Heart left ventricle (tissue), 16 donors: ENCODE results near the gene MUSK. TPM values are rescaled to one million over a fixed set of nuclear protein-coding genes. Genes with fewer than 3 reads are reported as not detected.

Experiments used
- ATAC-seq, 4 donors: fragments of 200-7000 bp; cut with Tn5 transposase; one replicate each; pipeline ENCODE4 v1.9.1; 2020 to 2022; ENCODE audit warnings: moderate library complexity in 4 of 4, mild to moderate bottlenecking in 3 of 4, moderate number of reproducible peaks in 1 of 4
- DNase-seq, 5 donors: peaks; one replicate each; pipeline ENCODE4 v3.0.0-alpha.2; 2020
- H3K27ac ChIP-seq, 12 donors: fragments of 200-600 bp; sonication (generic) in 4 of 12; one replicate each; pipeline versions ENCODE4 v1.5.0 to v1.8.0; 2016 to 2022; ENCODE audit warnings: mild to moderate bottlenecking in 2 of 12
- H3K27me3 ChIP-seq, 9 donors: fragments of 200-600 bp; sonication (generic) in 2 of 9; one replicate each; pipeline versions ENCODE4 v1.5.1 to v1.8.0; 2016 to 2022; ENCODE audit warnings: mild to moderate bottlenecking in 3 of 9
- H3K36me3 ChIP-seq, 9 donors: fragments of 200-600 bp; sonication (generic) in 2 of 9; one replicate each; pipeline versions ENCODE4 v1.5.0 to v1.8.0; 2018 to 2022; ENCODE audit warnings: mild to moderate bottlenecking in 2 of 9
- H3K4me1 ChIP-seq, 12 donors: fragments of 200-600 bp; sonication (generic) in 4 of 12; one replicate each; pipeline versions ENCODE4 v1.5.0 to v1.8.0; 2016 to 2022; ENCODE audit warnings: mild to moderate bottlenecking in 3 of 12
- H3K4me3 ChIP-seq, 12 donors: fragments of 200-600 bp; sonication (generic) in 4 of 12; one replicate each; pipeline versions ENCODE4 v1.5.0 to v1.8.0; 2017 to 2022; ENCODE audit warnings: mild to moderate bottlenecking in 9 of 12, moderate library complexity in 4 of 12
- H3K9me3 ChIP-seq, 12 donors: fragments of 200-600 bp; sonication (generic) in 4 of 12; one replicate each; pipeline versions ENCODE4 v1.5.0 to v1.8.0; 2016 to 2022; ENCODE audit warnings: mild to moderate bottlenecking in 1 of 12
- POLR2A ChIP-seq, 2 donors: fragments of 450-650 bp; IDR thresholded peaks; one replicate each; pipeline ENCODE4 v1.6.1; 2017; ENCODE audit warnings: antibody characterized with exemption in 2 of 2, mild to moderate bottlenecking in 2 of 2, moderate library complexity in 2 of 2
- WGBS, 4 donors: extraction: QIAGEN DNeasy Blood & Tissue Kit in 2 of 4; methylation state at CpG; one replicate each; pipeline versions ENCODE4 v1.1.5 to v1.1.7; 2013 to 2018; 5-methylcytosine and 5-hydroxymethylcytosine counted together
- intact Hi-C, 10 donors: fragments of 100-400 bp; cut with DNase I; formaldehyde crosslinking; loops; one replicate each; pipeline versions ENCODE4 v1.11.1 to v1.14.2; 2022
- polyA plus RNA-seq, 2 donors: library from polyadenylated mRNA; stranded (reverse); fragments of 200-250 nt; gene quantifications; one replicate each; pipeline ENCODE4 v1.2.3, GENCODE V29; 2013
- total RNA-seq, 9 donors: library from RNA; depleted of rRNA in 2 of 9; stranded (reverse); fragments of >200 nt in 2 of 9; fragmentation: NEBNext Ultra II Directional in 3 of 9; extraction: Animal tissue kit (Norgen Biotek cat#: 25700) in 3 of 9; gene quantifications; one replicate each; pipeline versions ENCODE4 v1.1.0 to v1.2.4, GENCODE V29; 2016 to 2023
- TF ChIP-seq, protein P1 (sequence below), 12 donors: fragments of 200-600 bp; sonication (generic) in 4 of 12; IDR thresholded peaks; one replicate each; pipeline versions ENCODE4 v1.5.0 to v1.8.0; 2018 to 2022; ENCODE audit warnings: antibody characterized with exemption in 12 of 12, mild to moderate bottlenecking in 5 of 12
- donor health status: ischemic (EF 13 %, LVEDD 7.1; RV severe dilation, severe dysfunction).
- donor health status: healthy with polysubstance abuse.
- donor health status: DM: no; HTN: yes; CAD: no.
- donor health status: DM: no; HTN: no; CAD: no.
- donor health status: ischemic (EF 25% LVEDD 6.9; RV normal size, moderate dysfunction).
- donor health status: ischemic (EF 25% LVEDD 5.7; RV mildly dilated, moderate dysfunction).
- donor health status: healthy.
- donor health status: DM: yes; HTN: yes; CAD: no.
- donor health status: ischemic (EF 35%, LVEDD 5.7; RV mildly dilated, moderate dysfunction).
- donor health status: nonischemic (EF 11% LVEDD 7.7; RV severe dilation, severe dysfunction).
- donor health status: DM: yes; HTN: yes; CAD: no.
- donor health status: PGD.
- donor health status: ischemic (EF 29% LVEDD 5.4; RV normal size, mild dysfunction).
- donor health status: nonischemic (EF 23%, LVEDD 6.1; RV moderate dilation, normal function).

Gene MUSK
- total and polyA plus RNA-seq, 11 donors: 0.23 to 6.0 (median 0.77) TPM

DNA sequence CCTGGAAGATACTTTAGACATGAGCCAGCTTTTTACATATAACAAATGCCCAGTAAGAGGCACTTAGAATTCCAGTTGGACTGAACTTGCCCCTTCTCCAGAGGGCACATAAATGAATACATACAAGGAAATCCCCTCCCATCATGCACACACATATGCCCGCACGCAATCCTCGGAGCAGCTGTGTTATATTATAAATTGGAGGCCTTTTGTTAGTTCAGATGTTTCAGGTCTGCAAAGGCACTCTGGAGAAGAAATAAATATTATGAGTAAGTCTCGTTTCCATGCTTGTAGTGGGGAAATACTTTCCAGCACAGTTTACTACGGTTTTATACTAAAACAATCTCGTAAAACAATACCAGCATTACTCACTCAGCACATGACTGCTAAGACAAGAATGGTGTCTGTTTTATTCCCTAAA is 17.6 kb upstream of the MUSK start:
- ATAC-seq: peak in 2 of 4 donors; percentile 39 to 73
- no peaks in the 10 kb centered on the region for H3K9me3 ChIP-seq
- no peak for DNase-seq
- 66 to 75% (median 69%) methylated on average over 6 of the region's 6 CpGs for WGBS, 4 donors
- no peaks in the 10 kb centered on the region for H3K36me3 ChIP-seq
- TF ChIP-seq, protein P1, sequence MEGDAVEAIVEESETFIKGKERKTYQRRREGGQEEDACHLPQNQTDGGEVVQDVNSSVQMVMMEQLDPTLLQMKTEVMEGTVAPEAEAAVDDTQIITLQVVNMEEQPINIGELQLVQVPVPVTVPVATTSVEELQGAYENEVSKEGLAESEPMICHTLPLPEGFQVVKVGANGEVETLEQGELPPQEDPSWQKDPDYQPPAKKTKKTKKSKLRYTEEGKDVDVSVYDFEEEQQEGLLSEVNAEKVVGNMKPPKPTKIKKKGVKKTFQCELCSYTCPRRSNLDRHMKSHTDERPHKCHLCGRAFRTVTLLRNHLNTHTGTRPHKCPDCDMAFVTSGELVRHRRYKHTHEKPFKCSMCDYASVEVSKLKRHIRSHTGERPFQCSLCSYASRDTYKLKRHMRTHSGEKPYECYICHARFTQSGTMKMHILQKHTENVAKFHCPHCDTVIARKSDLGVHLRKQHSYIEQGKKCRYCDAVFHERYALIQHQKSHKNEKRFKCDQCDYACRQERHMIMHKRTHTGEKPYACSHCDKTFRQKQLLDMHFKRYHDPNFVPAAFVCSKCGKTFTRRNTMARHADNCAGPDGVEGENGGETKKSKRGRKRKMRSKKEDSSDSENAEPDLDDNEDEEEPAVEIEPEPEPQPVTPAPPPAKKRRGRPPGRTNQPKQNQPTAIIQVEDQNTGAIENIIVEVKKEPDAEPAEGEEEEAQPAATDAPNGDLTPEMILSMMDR (IDR thresholded peaks at IDR 0.05): no peak
- no peak for TF ChIP-seq POLR2A (IDR thresholded peaks at IDR 0.05)
- no peaks in the 10 kb centered on the region for H3K27me3 ChIP-seq
- H3K4me3 ChIP-seq: no peak overlapping the region
- H3K4me1 ChIP-seq: peaks cover 0 to 2% (median 0%) of the 10 kb centered on the region in 12 donors
- H3K27ac ChIP-seq: peak overlapping the region in 7 of 12 donors; percentile 6 to 61 (median 36)
- intact Hi-C loops: no loop called here

DNA sequence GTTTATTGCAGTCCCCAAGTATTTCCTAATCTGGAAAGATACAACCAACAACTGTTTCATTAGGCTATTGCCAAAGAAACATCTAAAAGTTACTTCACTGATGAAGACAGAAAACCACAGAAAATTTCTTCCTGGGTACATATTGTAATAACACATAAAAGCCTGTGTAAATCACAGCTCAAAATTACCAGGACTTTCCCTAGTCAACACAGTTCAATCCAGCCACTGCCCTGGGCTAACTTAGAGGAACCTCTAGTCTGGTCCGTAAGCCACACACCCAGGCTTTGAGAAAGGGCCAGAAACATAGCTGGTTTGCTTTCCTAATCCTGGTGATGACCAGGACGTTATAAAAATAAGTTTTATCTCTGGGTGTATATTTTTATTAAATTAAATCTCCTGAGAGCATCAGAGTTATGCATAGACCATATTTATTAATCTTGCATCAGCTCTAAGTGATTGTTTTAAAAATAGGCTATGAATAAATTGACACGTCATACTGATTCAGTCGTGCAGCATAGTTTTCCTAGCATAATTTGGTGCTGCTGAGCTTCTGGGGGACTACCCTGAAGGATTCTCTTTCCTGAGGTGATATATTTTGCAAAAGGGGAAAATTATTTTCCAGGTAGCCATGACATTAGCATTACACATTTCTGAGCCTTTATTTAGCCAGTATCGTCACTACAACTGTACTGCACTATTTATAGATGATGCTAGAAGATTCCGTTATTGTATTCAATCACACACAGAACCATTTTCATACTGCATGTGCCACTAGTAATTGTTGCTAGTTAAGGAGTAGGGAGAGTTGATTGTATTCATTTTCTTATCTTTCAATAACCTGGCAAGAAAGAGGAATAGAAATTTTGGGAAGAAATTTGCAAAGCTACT is 12.6 kb upstream of the MUSK start:
- peaks cover 0 to 6% (median 0%) of the 10 kb centered on the region in 12 donors for H3K4me1 ChIP-seq
- H3K27ac ChIP-seq: peak overlapping the region in 10 of 12 donors; percentile 7 to 52 (median 18)
- TF ChIP-seq POLR2A (IDR thresholded peaks at IDR 0.05): no peak
- TF ChIP-seq, protein P1 (IDR thresholded peaks at IDR 0.05): no peak
- H3K27me3 ChIP-seq: no peaks in the 10 kb centered on the region
- no peaks in the 10 kb centered on the region for H3K36me3 ChIP-seq
- H3K9me3 ChIP-seq: no peaks in the 10 kb centered on the region
- ATAC-seq (peak; percentile 65 to 91 (median 88)), DNase-seq (no peak)
- WGBS, 4 donors: 31 to 34% (median 32%) methylated on average over 6 of the region's 6 CpGs
- intact Hi-C loops: no loop called here
- H3K4me3 ChIP-seq: peak overlapping the region in 8 of 12 donors; percentile 1 to 42 (median 12)

DNA sequence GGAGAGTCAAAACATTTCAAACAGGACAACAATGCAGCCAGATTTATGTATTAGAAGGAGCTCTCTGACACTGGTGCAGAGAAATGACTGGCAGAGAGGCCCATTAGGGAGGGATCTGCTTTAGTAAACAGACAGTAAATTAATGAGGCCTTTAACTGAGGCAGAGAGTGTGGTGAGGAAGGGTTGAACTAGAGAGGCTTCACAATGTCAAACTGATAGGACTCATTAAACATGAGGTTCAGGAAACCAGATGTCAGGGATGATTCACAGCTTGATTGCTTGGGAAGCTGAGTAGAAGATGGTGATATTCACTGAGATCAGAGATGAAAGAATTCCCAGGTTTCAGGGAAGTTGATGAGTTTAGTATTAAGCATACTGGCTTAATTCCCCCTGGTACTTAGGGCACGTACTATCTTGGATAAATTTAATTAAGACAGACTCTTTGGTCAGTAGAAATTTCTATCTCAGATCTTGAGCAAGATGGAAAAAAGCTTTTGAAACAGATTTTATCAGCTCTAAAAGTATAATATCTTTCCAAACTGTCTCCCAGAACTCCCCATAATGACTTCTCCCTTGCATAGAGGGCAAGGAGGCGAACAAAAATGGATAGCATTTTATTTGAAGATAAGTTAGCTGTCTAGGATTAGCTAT is 8.6 kb upstream of the MUSK start:
- peaks cover 0 to 6% (median 0%) of the 10 kb centered on the region in 12 donors for H3K4me1 ChIP-seq
- H3K4me3 ChIP-seq: no peak overlapping the region
- ATAC-seq (no peak), DNase-seq (no peak)
- TF ChIP-seq, protein P1 (IDR thresholded peaks at IDR 0.05): no peak
- no peak for TF ChIP-seq POLR2A (IDR thresholded peaks at IDR 0.05)
- H3K27ac ChIP-seq: no peak overlapping the region
- no peaks in the 10 kb centered on the region for H3K36me3 ChIP-seq
- WGBS, 4 donors: 82 to 93% (median 86%) methylated on average over 2 of the region's 2 CpGs
- H3K9me3 ChIP-seq: no peaks in the 10 kb centered on the region
- H3K27me3 ChIP-seq: no peaks in the 10 kb centered on the region
- intact Hi-C loops: no loop called here

DNA sequence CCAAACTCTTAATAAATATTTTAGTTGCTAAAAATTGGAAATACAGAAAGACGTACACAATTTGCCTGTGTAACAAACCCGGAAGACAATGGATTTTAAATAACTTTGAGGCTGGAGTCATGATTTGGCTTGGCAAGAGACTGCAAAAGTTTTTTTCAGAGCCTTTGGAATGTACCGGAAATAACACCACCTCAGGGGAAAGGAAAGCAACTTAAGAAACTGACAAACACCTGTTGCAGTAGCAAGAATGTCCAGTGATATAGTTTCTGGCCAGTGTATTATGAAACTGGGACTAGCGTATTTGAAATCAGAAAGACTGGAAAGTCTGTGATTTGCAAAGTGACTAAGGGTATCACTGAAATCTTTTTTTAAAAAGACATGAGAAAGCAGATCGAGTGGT is 842 bp downstream of the MUSK start:
- ATAC-seq: peak in 2 of 4 donors; percentile 33 to 84
- TF ChIP-seq, protein P1 (IDR thresholded peaks at IDR 0.05): no peak
- no peak for TF ChIP-seq POLR2A (IDR thresholded peaks at IDR 0.05)

More for the DNA sequence above, 842 bp downstream of the MUSK start:
- no peaks in the 10 kb centered on the region for H3K27me3 ChIP-seq
- H3K36me3 ChIP-seq: no peaks in the 10 kb centered on the region
- H3K4me3 ChIP-seq: peak overlapping the region in 10 of 12 donors; percentile 1 to 58 (median 30)
- no peak for DNase-seq
- intact Hi-C loops: no loop called here
- peak overlapping the region in 7 of 12 donors; percentile 4 to 53 (median 31) for H3K27ac ChIP-seq
- 42 to 55% (median 42%) methylated on average over 5 of the region's 5 CpGs for WGBS, 4 donors
- H3K4me1 ChIP-seq: peaks cover 0 to 10% (median 0%) of the 10 kb centered on the region in 12 donors
- H3K9me3 ChIP-seq: no peaks in the 10 kb centered on the region
